ENCODE measurements around the gene SELENOV.
A peak's percentile ranks its signal among the peaks of the same experiment; 100 is the strongest.

Gene SELENOV

DNA sequence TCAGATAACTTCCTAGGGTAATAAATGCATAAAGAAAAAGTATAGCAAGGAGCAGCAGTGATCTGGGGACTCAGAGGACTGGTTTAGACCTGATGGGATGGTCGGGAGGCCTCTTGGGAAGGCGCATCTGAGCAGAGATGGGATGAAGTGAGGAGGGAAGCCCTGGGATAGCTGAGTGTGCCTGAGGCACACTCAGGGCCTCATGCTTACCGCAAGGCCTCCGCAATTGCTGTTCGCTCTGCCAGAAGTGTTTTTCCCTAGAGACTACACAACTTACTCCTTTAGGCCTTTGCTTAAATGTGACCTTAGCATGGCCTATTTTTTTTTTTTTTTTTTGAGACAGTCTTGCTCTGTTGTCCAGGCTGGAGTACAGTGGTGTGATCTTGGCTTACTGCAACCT lies 20.3 kb upstream of the SELENOV start:
- no peak for DNase-seq

DNA sequence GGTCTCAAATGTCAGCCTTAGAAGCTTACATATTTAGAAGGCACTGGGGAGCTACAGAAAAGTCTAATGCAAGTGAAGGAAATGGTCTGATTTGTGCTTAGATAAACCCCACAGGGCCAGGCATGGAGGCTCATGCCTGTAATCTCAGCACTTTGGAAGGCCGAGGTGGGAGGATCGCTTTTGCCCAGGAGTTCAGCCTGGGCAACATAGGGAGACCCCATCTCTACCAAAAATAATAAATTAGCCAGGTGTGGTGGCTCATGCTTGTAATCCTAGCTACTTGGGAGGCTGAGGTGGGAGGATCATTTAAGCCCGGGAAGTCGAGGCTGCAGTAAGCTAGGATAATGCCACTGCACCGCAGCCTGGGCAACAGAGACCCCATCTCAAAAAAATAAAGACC lies 18.9 kb upstream of the SELENOV start:
- DNase-seq = no peak

DNA sequence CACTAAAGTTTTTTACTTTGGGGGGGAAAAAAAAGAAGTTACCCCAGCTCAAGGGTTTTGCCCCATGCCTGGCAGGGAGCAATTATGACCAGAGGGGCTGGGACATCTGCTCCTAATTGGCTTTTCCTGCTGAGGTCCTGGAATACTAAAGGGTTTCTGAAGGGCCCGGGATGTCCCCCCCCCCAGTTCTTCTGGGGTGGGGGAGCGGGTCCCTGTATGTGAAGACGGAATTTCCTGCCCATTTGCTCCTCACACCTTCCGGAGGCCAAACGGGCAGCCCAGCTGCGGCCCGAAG lies 17.3 kb upstream of the SELENOV start:
- DNase-seq = no peak

DNA sequence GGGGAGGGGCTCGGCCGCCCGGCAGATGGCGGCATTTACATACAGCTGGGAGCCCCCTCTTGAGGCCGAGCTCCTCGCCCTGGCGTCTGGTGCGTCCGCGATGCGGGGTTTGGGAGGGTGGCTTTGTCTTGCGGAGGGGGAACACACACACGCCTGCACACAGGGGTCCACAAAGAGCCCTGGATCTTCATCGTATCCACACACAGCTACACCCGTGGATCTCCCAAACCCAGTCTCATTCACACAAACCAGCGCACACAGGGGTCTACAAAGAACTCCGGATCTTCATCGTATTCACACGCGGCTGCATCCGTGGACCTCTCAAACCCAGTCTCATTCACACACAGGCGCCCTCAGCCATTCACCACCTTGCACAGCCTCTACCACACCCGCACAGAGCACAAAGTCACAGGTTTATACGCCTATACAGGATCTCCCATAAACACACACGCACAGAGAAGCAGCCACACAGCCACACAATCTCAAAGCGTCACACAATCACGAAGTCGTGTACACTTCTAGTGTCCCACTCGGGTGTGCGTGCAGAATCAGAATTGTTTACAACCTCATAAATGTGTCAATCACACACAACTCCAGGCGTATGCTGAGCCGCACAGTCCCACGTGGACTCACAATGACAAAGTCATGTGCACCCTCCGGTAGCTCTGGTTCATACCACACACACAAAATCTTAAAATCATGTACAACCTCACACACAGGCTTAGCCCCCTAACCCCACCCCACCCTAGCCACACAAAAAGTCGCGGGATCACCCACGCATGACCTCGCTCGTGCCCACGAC lies 16.7 kb upstream of the SELENOV start:
- no peak for DNase-seq

DNA sequence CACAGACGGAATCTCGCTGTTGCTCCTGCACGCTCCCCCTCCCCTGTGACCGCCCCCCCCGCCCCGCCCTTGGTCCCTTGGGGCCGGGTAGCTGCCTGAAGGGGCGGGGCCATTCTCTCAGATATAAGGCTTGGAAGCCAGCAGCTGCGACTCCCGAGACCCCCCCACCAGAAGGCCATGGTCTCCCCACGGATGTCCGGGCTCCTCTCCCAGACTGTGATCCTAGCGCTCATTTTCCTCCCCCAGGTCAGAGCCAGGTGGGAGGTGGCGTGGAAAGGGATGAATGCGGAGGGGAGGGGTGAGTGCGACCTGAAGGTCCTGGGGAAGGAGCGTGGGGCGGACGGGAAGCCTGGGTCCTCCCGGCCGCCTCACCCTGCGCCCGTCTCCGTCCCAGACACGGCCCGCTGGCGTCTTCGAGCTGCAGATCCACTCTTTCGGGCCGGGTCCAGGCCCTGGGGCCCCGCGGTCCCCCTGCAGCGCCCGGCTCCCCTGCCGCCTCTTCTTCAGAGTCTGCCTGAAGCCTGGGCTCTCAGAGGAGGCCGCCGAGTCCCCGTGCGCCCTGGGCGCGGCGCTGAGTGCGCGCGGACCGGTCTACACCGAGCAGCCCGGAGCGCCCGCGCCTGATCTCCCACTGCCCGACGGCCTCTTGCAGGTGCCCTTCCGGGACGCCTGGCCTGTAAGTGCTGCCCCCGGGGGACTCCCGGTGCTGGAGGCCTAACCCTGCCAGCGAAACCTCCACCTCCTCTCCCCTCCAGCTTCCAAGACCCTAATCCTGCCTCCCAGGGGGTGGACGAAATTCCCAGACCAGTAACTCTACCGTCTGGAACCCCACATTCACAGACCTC lies 15.9 kb upstream of the SELENOV start, which contains the start of gene DLL3:
Gene DLL3 (plus strand): TSS at position 150 of the 845 bp plus-strand sequence. CDS start 28 bp downstream, at position 178.
- no peak for DNase-seq

DNA sequence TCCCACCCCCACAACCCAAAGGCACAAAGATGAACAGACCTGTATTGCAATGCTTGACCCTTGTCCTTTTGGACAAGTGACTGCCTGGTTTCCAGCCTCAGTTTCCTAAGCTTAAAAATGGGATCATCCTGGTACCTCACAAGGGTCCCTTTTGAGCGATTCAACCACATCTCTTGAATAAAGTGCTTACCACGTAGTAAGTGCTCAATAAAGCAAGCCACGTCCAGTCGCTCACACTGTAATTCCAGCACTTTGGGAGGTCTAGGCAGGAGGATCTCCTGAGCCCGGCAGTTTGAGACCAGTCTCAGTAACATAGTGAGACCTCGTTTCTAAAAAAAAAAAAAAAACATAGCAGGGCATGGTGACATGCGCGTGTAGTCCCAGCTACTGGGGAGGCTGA lies 15.0 kb upstream of the SELENOV start:
- no peak for DNase-seq

DNA sequence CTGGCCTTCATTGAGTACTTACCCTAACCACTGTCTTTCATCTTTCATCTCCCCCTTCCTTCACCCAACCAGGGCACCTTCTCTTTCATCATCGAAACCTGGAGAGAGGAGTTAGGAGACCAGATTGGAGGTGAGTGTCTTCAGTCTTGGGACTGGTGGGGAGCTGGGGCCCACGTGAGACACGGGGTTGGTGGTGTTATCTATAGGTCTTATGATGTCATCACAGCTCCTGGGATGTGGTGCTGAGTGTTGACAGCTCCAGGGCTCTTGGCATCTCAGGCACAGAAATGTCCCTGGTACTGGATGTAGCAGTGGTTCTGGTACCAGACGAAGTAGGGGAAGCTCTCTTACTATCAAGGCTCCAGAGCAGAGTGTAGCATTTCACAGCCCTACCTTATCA lies 14.4 kb upstream of the SELENOV start:
- no peak for DNase-seq

DNA sequence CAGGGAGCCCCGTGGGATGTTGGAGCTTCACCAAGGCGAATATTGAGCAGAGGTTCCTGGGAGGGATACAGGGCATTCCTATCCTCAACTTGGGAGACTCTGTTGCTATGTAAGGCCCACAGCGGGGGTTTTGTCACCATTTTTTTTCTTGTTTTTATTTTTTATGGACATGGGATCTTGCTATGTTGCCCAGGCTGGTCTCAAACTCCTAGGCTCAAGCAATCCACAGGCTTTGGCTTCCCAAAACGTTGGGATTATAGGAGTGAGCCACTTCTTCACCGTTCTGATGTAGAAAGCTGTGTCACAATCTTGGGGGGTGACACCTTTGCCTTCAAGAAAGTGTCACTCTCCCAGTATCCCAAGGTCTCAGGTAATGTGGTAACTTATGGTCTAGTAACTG lies 13.6 kb upstream of the SELENOV start:
- DNase-seq = no peak

DNA sequence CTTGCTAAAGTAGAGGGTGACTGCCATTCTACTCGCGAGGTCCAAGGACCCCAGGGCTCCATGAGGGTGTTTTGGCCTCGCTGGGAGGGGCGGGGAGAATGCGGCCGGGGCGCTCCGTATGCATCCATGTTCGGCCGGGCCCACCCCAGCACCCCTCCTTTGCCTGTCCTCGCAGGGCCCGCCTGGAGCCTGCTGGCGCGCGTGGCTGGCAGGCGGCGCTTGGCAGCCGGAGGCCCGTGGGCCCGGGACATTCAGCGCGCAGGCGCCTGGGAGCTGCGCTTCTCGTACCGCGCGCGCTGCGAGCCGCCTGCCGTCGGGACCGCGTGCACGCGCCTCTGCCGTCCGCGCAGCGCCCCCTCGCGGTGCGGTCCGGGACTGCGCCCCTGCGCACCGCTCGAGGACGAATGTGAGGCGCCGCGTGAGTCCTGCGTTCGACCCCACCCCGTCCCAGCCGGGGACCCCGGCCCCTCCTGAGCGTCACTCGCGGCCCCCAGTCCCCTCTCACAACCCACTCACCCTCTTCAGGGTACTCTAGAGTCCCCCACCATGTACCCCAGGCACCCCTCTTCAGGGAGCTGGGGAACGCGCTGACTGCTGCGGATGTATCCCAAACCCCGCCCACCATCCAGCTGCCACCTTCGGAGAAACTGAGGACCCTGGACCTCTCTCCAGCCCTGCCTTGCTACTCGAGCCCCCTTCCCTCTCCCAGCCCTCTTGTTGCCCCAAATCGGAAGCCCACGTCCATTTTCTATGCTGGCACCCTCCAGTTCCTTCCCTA lies 12.1 kb upstream of the SELENOV start:
- peak; percentile 44 for DNase-seq

DNA sequence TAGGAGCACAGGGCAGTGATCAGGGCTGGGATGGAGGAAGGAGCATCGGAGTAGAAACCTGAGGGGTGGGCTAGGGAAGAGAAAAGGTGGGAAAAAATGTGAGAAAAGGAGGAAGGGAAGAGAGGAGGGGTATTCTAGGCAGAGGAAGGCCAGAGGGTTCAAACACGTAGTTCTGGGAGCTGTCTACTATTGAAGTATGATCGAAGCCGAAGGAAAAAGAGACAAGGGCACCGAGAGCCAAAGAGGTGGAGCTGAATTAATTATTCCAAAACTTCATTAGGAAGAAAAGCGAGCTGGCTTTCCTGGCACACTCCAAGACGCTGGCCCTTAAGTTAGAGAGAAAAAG lies 8.4 kb upstream of the SELENOV start:
- no peak for DNase-seq

DNA sequence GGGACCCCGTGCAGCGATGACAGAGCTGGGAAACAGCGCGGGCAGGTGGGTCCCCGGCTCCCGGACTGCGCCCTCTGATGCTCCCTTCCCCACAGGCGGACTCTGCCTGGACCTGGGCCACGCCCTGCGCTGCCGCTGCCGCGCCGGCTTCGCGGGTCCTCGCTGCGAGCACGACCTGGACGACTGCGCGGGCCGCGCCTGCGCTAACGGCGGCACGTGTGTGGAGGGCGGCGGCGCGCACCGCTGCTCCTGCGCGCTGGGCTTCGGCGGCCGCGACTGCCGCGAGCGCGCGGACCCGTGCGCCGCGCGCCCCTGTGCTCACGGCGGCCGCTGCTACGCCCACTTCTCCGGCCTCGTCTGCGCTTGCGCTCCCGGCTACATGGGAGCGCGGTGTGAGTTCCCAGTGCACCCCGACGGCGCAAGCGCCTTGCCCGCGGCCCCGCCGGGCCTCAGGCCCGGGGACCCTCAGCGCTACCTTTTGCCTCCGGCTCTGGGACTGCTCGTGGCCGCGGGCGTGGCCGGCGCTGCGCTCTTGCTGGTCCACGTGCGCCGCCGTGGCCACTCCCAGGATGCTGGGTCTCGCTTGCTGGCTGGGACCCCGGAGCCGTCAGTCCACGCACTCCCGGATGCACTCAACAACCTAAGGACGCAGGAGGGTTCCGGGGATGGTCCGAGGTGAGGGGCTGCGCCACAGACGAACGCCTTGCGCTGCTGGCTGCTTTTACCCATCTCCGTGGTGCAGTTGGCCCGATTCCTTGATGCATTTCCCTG lies 7.8 kb upstream of the SELENOV start:
- no peak for DNase-seq

DNA sequence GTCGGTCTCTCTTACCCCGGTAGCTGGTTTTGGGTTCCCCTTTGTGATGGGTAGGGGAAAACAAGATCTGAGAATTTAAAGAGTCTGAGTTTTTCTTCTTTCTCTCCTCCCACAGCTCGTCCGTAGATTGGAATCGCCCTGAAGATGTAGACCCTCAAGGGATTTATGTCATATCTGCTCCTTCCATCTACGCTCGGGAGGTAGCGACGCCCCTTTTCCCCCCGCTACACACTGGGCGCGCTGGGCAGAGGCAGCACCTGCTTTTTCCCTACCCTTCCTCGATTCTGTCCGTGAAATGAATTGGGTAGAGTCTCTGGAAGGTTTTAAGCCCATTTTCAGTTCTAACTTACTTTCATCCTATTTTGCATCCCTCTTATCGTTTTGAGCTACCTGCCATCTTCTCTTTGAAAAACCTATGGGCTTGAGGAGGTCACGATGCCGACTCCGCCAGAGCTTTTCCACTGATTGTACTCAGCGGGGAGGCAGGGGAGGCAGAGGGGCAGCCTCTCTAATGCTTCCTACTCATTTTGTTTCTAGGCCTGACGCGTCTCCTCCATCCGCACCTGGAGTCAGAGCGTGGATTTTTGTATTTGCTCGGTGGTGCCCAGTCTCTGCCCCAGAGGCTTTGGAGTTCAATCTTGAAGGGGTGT lies 7.1 kb upstream of the SELENOV start:
- DNase-seq = no peak

DNA sequence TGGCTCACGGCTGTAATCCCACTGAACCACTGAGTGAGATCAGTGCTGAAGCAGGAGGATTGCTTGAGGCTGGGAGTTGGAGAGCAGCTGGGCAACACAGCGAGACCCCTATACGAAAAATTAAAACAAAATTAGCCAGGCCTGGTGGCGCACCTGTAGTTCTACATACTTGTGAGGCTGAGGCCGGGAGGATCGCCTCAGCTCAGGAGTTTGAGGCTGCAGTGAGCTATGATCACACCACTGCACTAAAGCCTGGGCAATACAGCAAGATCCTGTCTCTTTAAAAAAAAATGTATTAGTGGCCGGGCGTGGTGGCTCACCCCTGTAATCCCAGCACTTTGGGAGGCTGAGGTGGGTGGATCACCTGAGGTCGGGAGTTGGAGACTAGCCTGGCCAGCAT lies 6.3 kb upstream of the SELENOV start:
- DNase-seq = no peak

DNA sequence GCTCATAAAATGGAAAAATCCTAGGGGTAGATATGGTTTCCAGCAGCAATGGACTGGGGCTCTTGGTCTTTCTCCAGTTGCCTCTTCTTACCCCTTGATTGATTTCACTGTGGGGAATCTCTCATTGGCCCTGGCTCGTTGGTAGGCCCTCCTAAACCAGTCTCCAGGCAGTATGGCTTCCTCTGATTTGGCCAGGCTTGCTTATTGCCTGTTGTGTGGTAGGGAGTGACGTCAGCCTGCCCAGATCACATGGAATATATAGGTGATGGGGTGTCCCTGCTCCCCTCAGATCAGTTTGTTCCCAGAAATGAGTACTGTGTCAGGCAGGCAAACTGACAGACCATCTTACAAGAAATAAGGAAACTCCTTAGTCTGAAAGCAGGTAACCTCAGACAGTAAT lies 5.7 kb upstream of the SELENOV start:
- no peak for DNase-seq

DNA sequence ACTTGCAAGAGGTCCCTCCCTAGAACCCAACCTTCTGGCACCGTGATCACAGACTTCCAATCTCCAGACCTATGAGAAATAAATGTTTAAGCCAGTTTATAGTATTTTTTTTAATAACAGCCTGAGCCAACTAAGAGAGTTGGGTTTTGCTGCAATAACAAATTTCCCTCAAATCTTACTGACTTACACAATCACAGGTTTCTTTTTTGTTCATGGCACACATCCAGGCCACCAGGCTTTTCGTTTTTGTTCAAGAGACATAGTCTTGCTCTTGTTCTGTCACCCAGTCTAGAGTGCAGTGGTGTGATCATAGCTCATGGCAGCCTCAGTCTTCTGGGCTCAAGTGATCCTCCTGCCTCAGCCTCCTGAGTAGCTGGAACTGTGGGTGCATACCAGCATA lies 2.0 kb upstream of the SELENOV start:
- no peak for DNase-seq

DNA sequence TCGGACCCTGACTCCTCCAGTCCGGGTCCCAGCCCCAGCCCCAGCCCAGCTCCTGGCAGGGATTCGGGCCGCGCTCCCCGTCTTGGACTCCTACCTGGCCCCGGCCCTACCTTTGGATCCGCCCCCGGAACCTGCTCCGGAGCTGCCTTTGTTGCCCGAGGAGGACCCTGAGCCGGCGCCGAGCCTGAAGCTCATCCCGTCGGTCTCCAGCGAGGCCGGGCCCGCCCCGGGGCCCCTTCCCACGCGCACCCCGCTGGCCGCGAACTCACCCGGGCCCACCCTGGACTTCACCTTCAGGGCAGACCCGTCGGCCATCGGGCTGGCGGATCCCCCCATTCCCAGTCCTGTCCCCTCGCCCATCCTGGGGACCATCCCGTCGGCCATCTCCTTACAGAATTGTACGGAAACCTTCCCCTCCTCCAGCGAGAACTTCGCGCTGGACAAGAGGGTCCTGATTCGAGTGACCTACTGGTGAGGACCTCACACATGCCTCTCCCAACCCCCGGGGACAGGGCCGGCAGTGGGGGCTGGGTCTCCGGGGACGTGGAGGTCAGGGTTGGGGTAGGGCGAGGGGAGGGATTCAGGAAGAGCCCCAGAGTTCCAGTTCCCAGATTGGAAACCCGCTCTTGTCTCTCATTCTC lies 732 bp downstream of the SELENOV start:
- DNase-seq = no peak

DNA sequence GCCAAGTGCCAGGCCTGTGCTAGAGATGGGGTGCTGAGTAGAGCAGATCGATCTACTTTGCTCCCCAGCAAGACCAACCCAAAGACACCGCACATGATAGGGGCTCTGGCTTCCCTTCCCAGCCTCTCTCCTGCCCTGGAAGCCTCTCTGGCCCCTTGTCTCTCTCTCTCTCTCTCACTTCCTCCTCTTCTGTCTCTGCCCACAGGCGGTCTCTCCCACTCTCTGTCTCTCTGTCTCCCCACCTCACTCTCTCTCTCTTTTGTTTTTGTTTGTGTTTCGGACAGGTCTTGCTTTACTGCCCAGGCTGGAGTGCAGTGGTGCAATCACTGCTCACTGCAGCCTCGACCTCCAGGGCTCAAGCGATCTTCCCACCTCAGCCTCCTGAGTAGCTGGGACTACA lies 1.3 kb downstream of the SELENOV start:
- no peak for DNase-seq

DNA sequence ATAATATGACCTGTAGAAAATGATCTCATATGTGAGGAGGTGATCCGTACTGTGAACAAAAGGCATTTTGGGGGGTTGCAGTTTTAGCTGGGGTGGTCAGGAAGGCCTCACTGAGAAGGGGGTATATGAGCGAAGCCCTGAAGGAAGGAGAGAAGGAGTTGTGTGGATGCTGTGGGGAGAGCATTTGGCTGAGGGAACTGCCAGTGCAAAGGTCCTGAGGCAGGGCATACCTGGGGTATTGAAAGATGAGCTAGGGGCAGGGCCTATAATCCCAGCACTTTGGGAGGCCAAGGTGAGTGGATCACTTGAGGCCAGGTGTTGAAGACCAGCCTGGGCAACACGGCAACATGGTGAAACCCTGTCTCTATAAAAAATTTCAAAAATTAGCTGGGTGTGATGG lies 2.5 kb downstream of the SELENOV start:
- DNase-seq = no peak

DNA sequence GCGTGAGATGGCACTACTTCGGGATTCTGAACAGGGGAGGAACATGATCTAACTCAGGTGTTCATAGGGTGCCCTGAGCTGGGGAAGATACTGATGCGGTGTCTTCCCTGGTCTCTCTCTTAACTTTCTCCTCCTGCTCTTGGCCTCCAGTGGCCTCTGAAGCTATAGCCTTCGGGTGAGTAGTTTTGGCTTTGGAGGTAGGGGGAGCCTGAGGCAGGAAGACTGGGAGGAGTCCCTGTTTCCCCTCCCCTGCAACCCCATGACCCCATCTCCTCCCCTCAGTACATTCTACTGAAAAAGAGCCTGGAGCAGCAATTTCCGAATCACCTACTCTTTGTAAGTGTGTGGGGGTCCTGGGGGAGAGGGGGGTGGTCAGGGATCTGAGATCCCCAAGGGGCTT lies 3.5 kb downstream of the SELENOV start:
- no peak for DNase-seq

DNA sequence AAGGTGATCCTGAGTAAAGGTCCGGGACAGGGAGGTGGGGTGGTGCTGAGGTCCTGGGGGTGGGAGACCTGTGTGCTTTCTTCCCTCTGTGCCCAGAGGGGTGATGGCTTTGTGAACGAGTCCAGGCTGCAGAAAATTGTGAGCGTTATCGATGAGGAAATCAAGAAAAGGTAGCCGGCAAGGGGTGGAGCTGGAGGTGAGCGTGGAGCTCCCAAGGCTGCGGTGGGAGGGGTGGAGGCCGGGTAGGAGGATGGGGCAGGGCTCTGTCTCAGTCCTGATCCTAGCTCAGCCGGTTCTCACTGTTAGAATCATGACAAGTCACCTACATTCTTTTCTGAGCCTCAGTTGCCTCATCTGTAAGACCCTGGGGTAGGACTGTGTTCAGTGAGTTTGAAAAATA lies 4.0 kb downstream of the SELENOV start:
- DNase-seq = no peak

DNA sequence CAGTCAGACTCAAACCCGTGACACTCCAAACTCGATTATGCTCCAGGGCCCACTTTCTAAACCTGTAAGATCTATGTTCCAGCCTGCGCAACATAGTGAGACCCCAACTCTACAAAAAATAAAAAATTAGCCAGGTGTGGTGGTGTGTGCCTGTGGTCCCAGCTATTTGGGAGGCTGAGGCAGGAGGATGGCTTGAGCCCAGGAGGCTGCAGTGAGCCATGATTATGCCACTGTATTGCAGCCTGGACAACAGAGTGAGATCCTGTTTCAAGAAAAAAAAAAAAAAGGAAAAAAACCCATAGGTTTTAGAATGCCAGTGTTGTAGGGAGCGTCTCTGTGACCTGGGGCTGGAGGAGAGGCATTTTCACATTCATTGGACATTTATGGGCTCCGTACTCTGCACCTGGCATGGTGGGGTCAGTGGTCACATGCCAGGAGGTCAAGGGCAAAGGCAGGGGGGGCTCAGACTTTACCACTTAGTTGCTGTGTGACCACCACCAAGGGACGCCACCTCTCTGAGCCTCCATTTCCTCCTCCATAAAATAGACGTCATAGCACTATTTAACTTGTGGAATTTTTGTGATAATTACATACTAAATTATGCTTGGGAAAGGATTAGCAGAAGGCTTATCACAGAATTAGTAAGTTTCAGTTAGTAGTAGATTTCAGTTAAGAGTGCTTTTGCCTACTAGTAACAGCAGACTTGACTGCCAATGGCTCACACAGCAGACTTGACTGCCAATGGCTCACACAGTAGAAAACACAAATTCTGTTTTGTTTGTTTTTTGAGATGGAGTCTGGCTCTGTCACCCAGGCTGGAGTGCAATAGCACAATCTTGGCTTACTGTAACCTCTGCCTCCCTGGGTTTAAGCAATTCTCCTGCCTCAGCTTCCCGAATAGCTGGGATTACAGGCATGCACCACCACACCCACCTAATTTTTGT lies 5.9 kb downstream of the SELENOV start:
- no peak for DNase-seq

Data from KG1 (cell line).